HL-60 (cell line): ENCODE measurements around the gene LIPH.

Source experiments
- POLR2AphosphoS5 ChIP-seq: IDR thresholded peaks from 2 replicates; pipeline ENCODE4 v1.6.1; 2012; ENCODE audit warnings: low read depth
- TF ChIP-seq, protein P1 (sequence below): IDR thresholded peaks from one replicate; pipeline ENCODE4 v1.5.1; 2011; ENCODE audit warnings: low read length, control low read depth, inconsistent platforms; ENCODE audit not compliant: insufficient read depth
- TF ChIP-seq, protein P2 (sequence below): IDR thresholded peaks from 2 replicates; pipeline ENCODE4 v1.6.1; 2012; ENCODE audit warnings: low read depth; ENCODE audit not compliant: insufficient replicate concordance

DNA sequence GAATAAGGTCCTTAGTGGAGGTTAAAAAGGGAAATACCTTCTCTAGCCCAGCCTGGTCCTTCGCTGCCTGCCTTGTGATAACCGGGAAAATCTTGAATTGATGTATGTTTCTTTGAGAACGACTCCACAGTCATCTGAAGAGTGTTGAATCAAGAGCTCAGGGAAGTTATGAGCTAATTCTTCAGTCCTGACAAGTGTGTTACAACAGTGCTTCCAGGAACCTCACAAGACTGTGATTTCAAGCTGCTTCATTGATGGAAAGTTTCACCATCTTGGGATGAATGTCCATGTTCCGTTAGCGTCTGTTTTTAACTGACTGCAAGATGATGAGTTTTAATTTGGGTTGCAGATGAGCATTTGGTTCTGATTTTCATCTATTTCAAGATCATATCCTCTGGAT lies 66.0 kb downstream of the LIPH start:
- TF ChIP-seq, protein P1, sequence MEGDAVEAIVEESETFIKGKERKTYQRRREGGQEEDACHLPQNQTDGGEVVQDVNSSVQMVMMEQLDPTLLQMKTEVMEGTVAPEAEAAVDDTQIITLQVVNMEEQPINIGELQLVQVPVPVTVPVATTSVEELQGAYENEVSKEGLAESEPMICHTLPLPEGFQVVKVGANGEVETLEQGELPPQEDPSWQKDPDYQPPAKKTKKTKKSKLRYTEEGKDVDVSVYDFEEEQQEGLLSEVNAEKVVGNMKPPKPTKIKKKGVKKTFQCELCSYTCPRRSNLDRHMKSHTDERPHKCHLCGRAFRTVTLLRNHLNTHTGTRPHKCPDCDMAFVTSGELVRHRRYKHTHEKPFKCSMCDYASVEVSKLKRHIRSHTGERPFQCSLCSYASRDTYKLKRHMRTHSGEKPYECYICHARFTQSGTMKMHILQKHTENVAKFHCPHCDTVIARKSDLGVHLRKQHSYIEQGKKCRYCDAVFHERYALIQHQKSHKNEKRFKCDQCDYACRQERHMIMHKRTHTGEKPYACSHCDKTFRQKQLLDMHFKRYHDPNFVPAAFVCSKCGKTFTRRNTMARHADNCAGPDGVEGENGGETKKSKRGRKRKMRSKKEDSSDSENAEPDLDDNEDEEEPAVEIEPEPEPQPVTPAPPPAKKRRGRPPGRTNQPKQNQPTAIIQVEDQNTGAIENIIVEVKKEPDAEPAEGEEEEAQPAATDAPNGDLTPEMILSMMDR = no peak
- TF ChIP-seq POLR2AphosphoS5 = no peak
- TF ChIP-seq, protein P2, sequence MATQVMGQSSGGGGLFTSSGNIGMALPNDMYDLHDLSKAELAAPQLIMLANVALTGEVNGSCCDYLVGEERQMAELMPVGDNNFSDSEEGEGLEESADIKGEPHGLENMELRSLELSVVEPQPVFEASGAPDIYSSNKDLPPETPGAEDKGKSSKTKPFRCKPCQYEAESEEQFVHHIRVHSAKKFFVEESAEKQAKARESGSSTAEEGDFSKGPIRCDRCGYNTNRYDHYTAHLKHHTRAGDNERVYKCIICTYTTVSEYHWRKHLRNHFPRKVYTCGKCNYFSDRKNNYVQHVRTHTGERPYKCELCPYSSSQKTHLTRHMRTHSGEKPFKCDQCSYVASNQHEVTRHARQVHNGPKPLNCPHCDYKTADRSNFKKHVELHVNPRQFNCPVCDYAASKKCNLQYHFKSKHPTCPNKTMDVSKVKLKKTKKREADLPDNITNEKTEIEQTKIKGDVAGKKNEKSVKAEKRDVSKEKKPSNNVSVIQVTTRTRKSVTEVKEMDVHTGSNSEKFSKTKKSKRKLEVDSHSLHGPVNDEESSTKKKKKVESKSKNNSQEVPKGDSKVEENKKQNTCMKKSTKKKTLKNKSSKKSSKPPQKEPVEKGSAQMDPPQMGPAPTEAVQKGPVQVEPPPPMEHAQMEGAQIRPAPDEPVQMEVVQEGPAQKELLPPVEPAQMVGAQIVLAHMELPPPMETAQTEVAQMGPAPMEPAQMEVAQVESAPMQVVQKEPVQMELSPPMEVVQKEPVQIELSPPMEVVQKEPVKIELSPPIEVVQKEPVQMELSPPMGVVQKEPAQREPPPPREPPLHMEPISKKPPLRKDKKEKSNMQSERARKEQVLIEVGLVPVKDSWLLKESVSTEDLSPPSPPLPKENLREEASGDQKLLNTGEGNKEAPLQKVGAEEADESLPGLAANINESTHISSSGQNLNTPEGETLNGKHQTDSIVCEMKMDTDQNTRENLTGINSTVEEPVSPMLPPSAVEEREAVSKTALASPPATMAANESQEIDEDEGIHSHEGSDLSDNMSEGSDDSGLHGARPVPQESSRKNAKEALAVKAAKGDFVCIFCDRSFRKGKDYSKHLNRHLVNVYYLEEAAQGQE = no peak
